ENCODE measurements around the gene MPHOSPH9.

DNA sequence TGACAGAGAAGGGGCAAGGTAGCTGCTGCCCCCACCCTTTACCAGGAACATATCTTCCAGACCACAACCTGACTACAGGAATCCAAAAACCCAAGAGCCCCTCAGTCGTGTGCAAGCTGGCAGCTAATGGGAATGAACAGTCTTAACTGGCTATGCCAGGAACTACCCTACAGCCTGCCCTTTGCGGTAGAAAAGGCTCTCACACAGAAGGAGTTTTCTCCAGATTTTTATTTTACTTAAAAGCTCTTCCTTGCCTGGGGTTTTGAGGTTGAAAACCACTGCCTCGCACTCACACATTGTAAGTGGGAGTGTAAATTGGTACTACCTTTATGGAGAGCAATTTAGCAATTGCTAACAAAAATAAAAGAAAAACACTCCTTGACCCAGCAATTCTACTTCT, 110.3 kb downstream of the MPHOSPH9 start:
- TF ChIP-seq, protein P1, sequence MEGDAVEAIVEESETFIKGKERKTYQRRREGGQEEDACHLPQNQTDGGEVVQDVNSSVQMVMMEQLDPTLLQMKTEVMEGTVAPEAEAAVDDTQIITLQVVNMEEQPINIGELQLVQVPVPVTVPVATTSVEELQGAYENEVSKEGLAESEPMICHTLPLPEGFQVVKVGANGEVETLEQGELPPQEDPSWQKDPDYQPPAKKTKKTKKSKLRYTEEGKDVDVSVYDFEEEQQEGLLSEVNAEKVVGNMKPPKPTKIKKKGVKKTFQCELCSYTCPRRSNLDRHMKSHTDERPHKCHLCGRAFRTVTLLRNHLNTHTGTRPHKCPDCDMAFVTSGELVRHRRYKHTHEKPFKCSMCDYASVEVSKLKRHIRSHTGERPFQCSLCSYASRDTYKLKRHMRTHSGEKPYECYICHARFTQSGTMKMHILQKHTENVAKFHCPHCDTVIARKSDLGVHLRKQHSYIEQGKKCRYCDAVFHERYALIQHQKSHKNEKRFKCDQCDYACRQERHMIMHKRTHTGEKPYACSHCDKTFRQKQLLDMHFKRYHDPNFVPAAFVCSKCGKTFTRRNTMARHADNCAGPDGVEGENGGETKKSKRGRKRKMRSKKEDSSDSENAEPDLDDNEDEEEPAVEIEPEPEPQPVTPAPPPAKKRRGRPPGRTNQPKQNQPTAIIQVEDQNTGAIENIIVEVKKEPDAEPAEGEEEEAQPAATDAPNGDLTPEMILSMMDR (conservative IDR thresholded peaks at IDR 0.05 in 1 of 2, IDR thresholded peaks at IDR 0.05 in 1 of 2; ENCODE audit: low read depth in 1 of 2, low read length in 2 of 2): no peak
- no peak for TF ChIP-seq EZH2 (IDR thresholded peaks at IDR 0.05; ENCODE audit: low read length, missing control alignments)
